HCT116 (cell line): ENCODE measurements around the gene LUZP2. TPM values are rescaled to one million over a fixed set of nuclear protein-coding genes. Genes with fewer than 3 reads are reported as not detected.

Source experiments
- ATAC-seq: fragments of 200-7000 bp; cut with Tn5 transposase; 2 replicates; pipeline ENCODE4 v1.9.1; 2020; ENCODE audit warnings: mild to moderate bottlenecking, moderate library complexity
- BruUV-seq: library from RNA; stranded (reverse); fragments of 400-500 nt; replicated peaks from 2 replicates; lab custom pipeline; 2021; lab: Mats Ljungman, UMichigan
- CTCF ChIA-PET: fragments of 300-600 bp; sonication (Branson Sonifier 250); formaldehyde crosslinking; loops from one replicate; lab custom pipeline; 2021; ENCODE audit warnings: antibody characterized with exemption; lab: Charles Lee
- POLR2A ChIA-PET: fragments of 300-600, 350-600 bp; sonication (Branson Sonifier 250); formaldehyde crosslinking; loops from one replicate; lab custom pipeline; 2021; ENCODE audit warnings: antibody characterized with exemption; lab: Charles Lee
- RAD21 ChIA-PET, 2 experiments: fragments of 300-600 bp; sonication (Branson Sonifier 250); formaldehyde crosslinking; loops; one replicate each; lab custom pipeline; 2023; ENCODE audit warnings: low total read pairs in 2 of 2; ENCODE audit not compliant: uncharacterized antibody in 2 of 2, unreplicated experiment in 2 of 2, low non-redundant PET in 1 of 2; lab: Charles Lee
- DNase-seq: peaks from one replicate; pipeline ENCODE4 v3.0.0-alpha.2; 2010; ENCODE audit warnings: low read depth, low spot score
- H2AFZ ChIP-seq: fragments of 200-600 bp; shearing (Covaris generic), sonication (generic); 2 replicates; pipeline ENCODE4 v1.6.1; 2017; ENCODE audit warnings: low read depth, mixed run types, mixed read lengths, antibody characterized with exemption, low read length; ENCODE audit not compliant: poor library complexity, severe bottlenecking
- H3K27ac ChIP-seq: 2 replicates; pipeline ENCODE4 v1.5.1; 2012; ENCODE audit warnings: low read depth, low read length
- H3K27me3 ChIP-seq: fragments of 200-600 bp; sonication (generic); 2 replicates; pipeline ENCODE4 v1.6.1; 2016; ENCODE audit warnings: mixed run types, low read length, mixed read lengths; ENCODE audit not compliant: insufficient read depth
- H3K36me3 ChIP-seq, 2 experiments: fragments of 200-500 bp in 1 of 2; fragments of 200-600 bp in 1 of 2; sonication (Bioruptor generic) in 1 of 2; sonication (generic) in 1 of 2; 2 replicates each; pipeline versions ENCODE4 v1.5.1 to v1.6.1; 2014 to 2016; ENCODE audit warnings: low read length in 2 of 2, inconsistent platforms in 1 of 2, mixed read lengths in 1 of 2, mixed run types in 1 of 2; ENCODE audit not compliant: insufficient read depth in 2 of 2, control insufficient read depth in 1 of 2
- H3K4me1 ChIP-seq, 2 experiments: fragments of 200-600 bp in 1 of 2; sonication (generic) in 1 of 2; 2 replicates each; pipeline versions ENCODE4 v1.5.1 to v1.6.1; 2012 to 2017; ENCODE audit warnings: low read length in 2 of 2, inconsistent platforms in 1 of 2, mild to moderate bottlenecking in 1 of 2, mixed read lengths in 1 of 2, mixed run types in 1 of 2, moderate library complexity in 1 of 2; ENCODE audit not compliant: insufficient read depth in 2 of 2, control insufficient read depth in 1 of 2
- H3K4me2 ChIP-seq: fragments of 200-600 bp; sonication (generic); 2 replicates; pipeline ENCODE4 v1.6.1; 2017; ENCODE audit warnings: mixed run types, low read length, mixed read lengths
- H3K4me3 ChIP-seq, 2 experiments: fragments of 200-600 bp in 1 of 2; sonication (generic) in 1 of 2; replicated peaks in 1 of 2; 2 replicates each; pipeline ENCODE4 v1.5.1; 2011 to 2016; ENCODE audit warnings: low read length in 2 of 2, control low read depth in 1 of 2, low read depth in 1 of 2, mild to moderate bottlenecking in 1 of 2, mixed read lengths in 1 of 2, mixed run types in 1 of 2
- H3K79me2 ChIP-seq: fragments of 200-600 bp; sonication (generic); 2 replicates; pipeline ENCODE4 v1.6.1; 2017; ENCODE audit warnings: mild to moderate bottlenecking, mixed run types, low read length, moderate library complexity, mixed read lengths; ENCODE audit not compliant: insufficient read depth
- H3K9ac ChIP-seq: fragments of 200-600 bp; sonication (generic); 2 replicates; pipeline ENCODE4 v1.6.1; 2016; ENCODE audit warnings: low read length, mixed read lengths
- H3K9me2 ChIP-seq: fragments of 200-600 bp; sonication (generic), shearing (Covaris generic); 2 replicates; pipeline ENCODE4 v1.6.1; 2017; ENCODE audit warnings: mixed run types, mild to moderate bottlenecking, moderate library complexity; ENCODE audit not compliant: insufficient read depth
- H3K9me3 ChIP-seq, 2 experiments: fragments of 200-500 bp in 1 of 2; fragments of 200-600 bp in 1 of 2; sonication (Bioruptor generic) in 1 of 2; sonication (generic) in 1 of 2; 2 replicates each; pipeline ENCODE4 v1.6.1; 2014 to 2017; ENCODE audit warnings: low read length in 2 of 2, mixed read lengths in 2 of 2, inconsistent platforms in 1 of 2, low read depth in 1 of 2, mild to moderate bottlenecking in 1 of 2, mixed run types in 1 of 2, moderate library complexity in 1 of 2; ENCODE audit not compliant: control insufficient read depth in 1 of 2, insufficient read depth in 1 of 2
- H4K20me1 ChIP-seq: fragments of 200-600 bp; sonication (generic), shearing (Covaris generic); 2 replicates; pipeline ENCODE4 v1.6.1; 2017; ENCODE audit warnings: mixed run types, mild to moderate bottlenecking, moderate library complexity; ENCODE audit not compliant: insufficient read depth
- CEBPB ChIP-seq: IDR thresholded peaks from 2 replicates; pipeline ENCODE4 v1.6.1; 2012; ENCODE audit warnings: low read depth
- EGR1 ChIP-seq: IDR thresholded peaks from 2 replicates; pipeline ENCODE4 v1.6.1; 2012; ENCODE audit warnings: low read depth
- ELF1 ChIP-seq: IDR thresholded peaks from 2 replicates; pipeline ENCODE4 v1.6.1; 2012; ENCODE audit warnings: low read depth, borderline replicate concordance
- EZH2 ChIP-seq: fragments of 200-600 bp; sonication (generic); IDR thresholded peaks from 2 replicates; pipeline ENCODE4 v1.6.1; 2017; ENCODE audit warnings: antibody characterized with exemption, mixed run types
- EZH2phosphoT487 ChIP-seq: fragments of 200-600 bp; IDR thresholded peaks from 2 replicates; pipeline ENCODE4 v1.6.1; 2018; ENCODE audit warnings: antibody characterized with exemption, borderline replicate concordance
- JUND ChIP-seq: IDR thresholded peaks from 2 replicates; pipeline ENCODE4 v1.6.1; 2012
- POLR2A ChIP-seq: IDR thresholded peaks from 2 replicates; pipeline ENCODE4 v1.7.0; 2011; ENCODE audit warnings: borderline replicate concordance; ENCODE audit not compliant: insufficient read depth, insufficient read length; ENCODE audit errors: extremely low read depth
- POLR2AphosphoS5 ChIP-seq: IDR thresholded peaks from 2 replicates; pipeline ENCODE4 v1.6.1; 2011; ENCODE audit warnings: mild to moderate bottlenecking, low read depth, low read length, moderate library complexity
- RAD21 ChIP-seq: IDR thresholded peaks from 2 replicates; pipeline ENCODE4 v1.6.1; 2012; ENCODE audit warnings: low read depth, mild to moderate bottlenecking
- SRF ChIP-seq: IDR thresholded peaks from 2 replicates; pipeline ENCODE4 v1.6.1; 2012; ENCODE audit warnings: low read depth
- TCF7L2 ChIP-seq: IDR thresholded peaks from 2 replicates; pipeline ENCODE4 v1.7.0; 2011; ENCODE audit warnings: borderline replicate concordance, inconsistent platforms; ENCODE audit not compliant: insufficient read depth, insufficient read length; ENCODE audit errors: extremely low read depth
- YY1 ChIP-seq: IDR thresholded peaks from 2 replicates; pipeline ENCODE4 v1.6.1; 2011; ENCODE audit warnings: low read length, low read depth, moderate library complexity, mild to moderate bottlenecking; ENCODE audit not compliant: insufficient replicate concordance; ENCODE audit errors: extremely low read depth
- ZBTB33 ChIP-seq: IDR thresholded peaks from 2 replicates; pipeline ENCODE4 v1.6.1; 2011; ENCODE audit warnings: mild to moderate bottlenecking, low read length, moderate library complexity; ENCODE audit not compliant: insufficient replicate concordance; ENCODE audit errors: extremely low read depth
- ZFX ChIP-seq: fragments of 450-650 bp; IDR thresholded peaks from 2 replicates; pipeline ENCODE4 v1.6.1; 2017
- ZNF274 ChIP-seq: fragments of 200-500 bp; sonication (Bioruptor generic); IDR thresholded peaks from 2 replicates; pipeline ENCODE4 v1.6.1; 2014; ENCODE audit warnings: mild to moderate bottlenecking, low read depth, low read length, inconsistent platforms
- intact Hi-C: fragments of 100-400 bp; cut with micrococcal nuclease; formaldehyde crosslinking; loops from 2 replicates; pipeline ENCODE4 v1.10.0; 2022
- total RNA-seq: library from RNA; stranded (reverse); gene quantifications from one replicate; pipeline ENCODE4 v1.2.1, GENCODE V29; 2021; ENCODE audit not compliant: unreplicated experiment
- TF ChIP-seq, protein P1 (sequence below), 3 experiments: fragments of 200-600 bp in 1 of 3; sonication (generic) in 1 of 3; IDR thresholded peaks in 2 of 3; conservative IDR thresholded peaks in 1 of 3; 2 replicates each; pipeline ENCODE4 v1.5.1; 2012 to 2017; ENCODE audit warnings: low read depth in 2 of 3, low read length in 2 of 3, antibody characterized with exemption in 1 of 3, borderline replicate concordance in 1 of 3, control low read depth in 1 of 3, mild to moderate bottlenecking in 1 of 3, mixed read lengths in 1 of 3, mixed run types in 1 of 3, moderate library complexity in 1 of 3; ENCODE audit not compliant: insufficient read depth in 1 of 3

The LUZP2 gene
- total RNA-seq, 1 experiment from 2014 or later, result not detected

DNA sequence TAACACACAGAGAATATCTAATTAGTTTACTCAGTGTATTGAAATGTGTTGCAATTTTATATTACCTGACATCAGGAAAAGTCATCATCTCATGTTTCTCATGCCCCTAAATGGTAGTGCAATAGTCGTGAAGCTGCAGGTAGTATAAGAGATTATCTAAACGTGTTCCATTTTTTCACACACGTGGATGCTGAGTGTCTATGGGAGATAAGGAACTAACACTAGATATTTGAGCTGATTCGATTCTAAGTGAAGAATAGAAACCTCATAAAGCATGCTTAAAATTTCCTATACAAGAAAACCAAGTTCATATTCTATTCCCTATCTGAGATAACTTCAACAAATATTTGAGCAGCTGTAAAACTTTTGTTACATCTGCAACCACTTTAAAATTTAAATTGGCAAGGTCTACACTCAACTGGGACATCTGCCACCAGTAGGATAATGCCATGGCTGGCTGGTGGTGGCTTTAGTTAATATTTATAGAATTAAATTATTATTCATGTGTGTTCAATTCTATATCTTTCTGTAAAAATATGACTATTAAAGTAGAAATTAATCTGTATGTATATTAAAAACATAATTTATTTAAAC is 388.8 kb downstream of the LUZP2 start:
- Histone ChIP-seq H3K27me3 (no peaks in the 10 kb centered on the region), H3K9me3 (peaks cover 6 to 15% of the 10 kb centered on the region in 2 experiments; a peak in 2 of 4 replicates), H3K4me2 (no peak overlapping the region), H4K20me1 (no peaks in the 10 kb centered on the region), H3K4me3 (no peak overlapping the region), H3K9ac (no peak overlapping the region), H3K36me3 (no peaks in the 10 kb centered on the region), H3K79me2 (no peaks in the 10 kb centered on the region)
- ChIA-PET POLR2A (no interaction called here), RAD21 (no interaction called here)
- intact Hi-C loops, result no loop called here
- no peak for ATAC-seq
- BruUV-seq, result no TSS peak
- no peak for DNase-seq
- no peak for TF ChIP-seq POLR2A
- TF ChIP-seq TCF7L2, result no peak
- TF ChIP-seq, all 23 proteins: peak for 0
- Histone ChIP-seq H3K4me1 (no peaks in the 10 kb centered on the region), H3K9me2 (no peaks in the 10 kb centered on the region), H3K27ac (no peak overlapping the region), H2AFZ (no peak overlapping the region)
- CTCF ChIA-PET, result no interaction called here

- intact Hi-C loops, result no loop called here
- H3K79me2 ChIP-seq, result no peaks in the 10 kb centered on the region
- no peak overlapping the region for H3K4me2 ChIP-seq
- H3K9me2 ChIP-seq, result no peaks in the 10 kb centered on the region
- no TSS peak for BruUV-seq
- CTCF ChIA-PET, result no interaction called here
- peaks cover 6 to 15% of the 10 kb centered on the region in 2 experiments; a peak in 2 of 4 replicates for H3K9me3 ChIP-seq
- no peaks in the 10 kb centered on the region for H4K20me1 ChIP-seq
- TF ChIP-seq ZNF274, result no peak
- TF ChIP-seq TCF7L2, result no peak
- no peak for TF ChIP-seq POLR2AphosphoS5
- no peak for TF ChIP-seq EGR1
- no peak for TF ChIP-seq ZFX
- TF ChIP-seq ELF1, result no peak
- TF ChIP-seq EZH2phosphoT487, result no peak
- TF ChIP-seq, protein P1, sequence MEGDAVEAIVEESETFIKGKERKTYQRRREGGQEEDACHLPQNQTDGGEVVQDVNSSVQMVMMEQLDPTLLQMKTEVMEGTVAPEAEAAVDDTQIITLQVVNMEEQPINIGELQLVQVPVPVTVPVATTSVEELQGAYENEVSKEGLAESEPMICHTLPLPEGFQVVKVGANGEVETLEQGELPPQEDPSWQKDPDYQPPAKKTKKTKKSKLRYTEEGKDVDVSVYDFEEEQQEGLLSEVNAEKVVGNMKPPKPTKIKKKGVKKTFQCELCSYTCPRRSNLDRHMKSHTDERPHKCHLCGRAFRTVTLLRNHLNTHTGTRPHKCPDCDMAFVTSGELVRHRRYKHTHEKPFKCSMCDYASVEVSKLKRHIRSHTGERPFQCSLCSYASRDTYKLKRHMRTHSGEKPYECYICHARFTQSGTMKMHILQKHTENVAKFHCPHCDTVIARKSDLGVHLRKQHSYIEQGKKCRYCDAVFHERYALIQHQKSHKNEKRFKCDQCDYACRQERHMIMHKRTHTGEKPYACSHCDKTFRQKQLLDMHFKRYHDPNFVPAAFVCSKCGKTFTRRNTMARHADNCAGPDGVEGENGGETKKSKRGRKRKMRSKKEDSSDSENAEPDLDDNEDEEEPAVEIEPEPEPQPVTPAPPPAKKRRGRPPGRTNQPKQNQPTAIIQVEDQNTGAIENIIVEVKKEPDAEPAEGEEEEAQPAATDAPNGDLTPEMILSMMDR (IDR thresholded peaks at IDR 0.05 in 2 of 3, conservative IDR thresholded peaks at IDR 0.05 in 1 of 3; ENCODE audit: borderline replicate concordance in 1 of 3, insufficient read depth in 1 of 3, low read depth in 2 of 3, low read length in 2 of 3), result no peak
- no peak for TF ChIP-seq EZH2
- TF ChIP-seq RAD21, result no peak
- TF ChIP-seq JUND, result no peak
- no peak for TF ChIP-seq ZBTB33
- TF ChIP-seq SRF, result no peak
- TF ChIP-seq CEBPB, result no peak
- TF ChIP-seq YY1, result no peak
- no peaks in the 10 kb centered on the region for H3K4me1 ChIP-seq
- RAD21 ChIA-PET, result no interaction called here
- no peak for ATAC-seq
- no peaks in the 10 kb centered on the region for H3K36me3 ChIP-seq
- no peak for DNase-seq
- POLR2A ChIA-PET, result no interaction called here
- no peaks in the 10 kb centered on the region for H3K27me3 ChIP-seq
- H3K27ac ChIP-seq, result no peak overlapping the region
- H2AFZ ChIP-seq, result no peak overlapping the region
- H3K4me3 ChIP-seq, result no peak overlapping the region
- no peak overlapping the region for H3K9ac ChIP-seq
Observed at GRCh38 chr11:24886880-24887619, 390.2 kb downstream of the LUZP2 start.
